HUES6 (cell line): ENCODE measurements around the gene GH2.
"Not testable (repeated sequence)": the region's sequence is repeated elsewhere in the genome, so short reads cannot be mapped to it uniquely, and the experiment has no call there.

ENCODE experiments used
- H3K27ac ChIP-seq: 2 replicates; pipeline ENCODE4 v1.7.0; 2013; ENCODE audit warnings: low read depth, mild to moderate bottlenecking, low read length, inconsistent platforms
- H3K27me3 ChIP-seq: 2 replicates; pipeline ENCODE4 v1.6.1; 2013; ENCODE audit warnings: low read length; ENCODE audit not compliant: control insufficient read depth, insufficient read depth
- H3K36me3 ChIP-seq: 2 replicates; pipeline ENCODE4 v1.6.1; 2013; ENCODE audit warnings: low read length; ENCODE audit not compliant: control insufficient read depth, insufficient read depth
- H3K4me1 ChIP-seq: 2 replicates; pipeline ENCODE4 v1.6.1; 2013; ENCODE audit warnings: low read length; ENCODE audit not compliant: control insufficient read depth, insufficient read depth
- H3K4me3 ChIP-seq: 2 replicates; pipeline ENCODE4 v1.5.1; 2013; ENCODE audit warnings: low read depth, low read length
- H3K9ac ChIP-seq: one replicate; pipeline ENCODE4 v1.6.1; 2013; ENCODE audit warnings: mild to moderate bottlenecking, low read length
- H3K9me3 ChIP-seq: 2 replicates; pipeline ENCODE4 v1.6.1; 2013; ENCODE audit warnings: low read depth, low read length; ENCODE audit not compliant: control insufficient read depth, insufficient read depth

The GH2 gene

DNA sequence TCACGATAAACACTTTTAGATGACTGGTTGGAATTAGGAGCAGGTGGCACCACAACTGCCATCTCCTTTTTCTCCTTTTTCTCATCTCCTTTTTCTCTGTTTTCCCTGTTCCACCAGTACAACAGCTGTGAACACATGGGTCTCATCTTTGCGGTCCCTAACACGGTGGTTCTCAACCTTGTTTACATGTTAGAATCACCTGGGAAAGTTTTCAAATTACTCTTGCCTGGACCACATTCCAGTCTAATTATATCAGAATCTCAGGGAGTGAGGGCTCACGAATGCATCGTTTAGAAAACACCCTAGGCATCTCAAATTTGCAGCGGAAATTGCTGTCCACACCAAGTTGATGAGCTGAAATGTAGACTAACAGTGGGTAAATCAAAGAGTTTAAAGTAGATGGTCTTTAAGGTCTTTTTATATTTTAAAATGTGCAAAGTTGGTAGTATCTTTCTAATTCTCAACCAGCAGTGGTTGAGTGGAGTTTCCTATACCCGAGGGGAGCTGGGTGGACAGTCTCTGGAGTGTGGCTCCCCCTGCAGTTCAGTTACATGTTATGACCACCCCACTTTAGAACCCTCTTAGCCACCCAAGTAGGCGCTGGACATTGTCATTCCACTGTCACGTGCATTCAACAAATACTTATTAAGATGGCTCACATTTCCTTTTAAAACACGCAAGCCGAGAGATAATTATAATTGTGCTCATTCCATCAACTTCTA, 10.7 kb upstream of the GH2 start:
- not testable (repeated sequence) for H3K36me3 ChIP-seq, H3K9ac ChIP-seq, H3K27me3 ChIP-seq, H3K9me3 ChIP-seq, H3K4me1 ChIP-seq, H3K4me3 ChIP-seq, H3K27ac ChIP-seq

DNA sequence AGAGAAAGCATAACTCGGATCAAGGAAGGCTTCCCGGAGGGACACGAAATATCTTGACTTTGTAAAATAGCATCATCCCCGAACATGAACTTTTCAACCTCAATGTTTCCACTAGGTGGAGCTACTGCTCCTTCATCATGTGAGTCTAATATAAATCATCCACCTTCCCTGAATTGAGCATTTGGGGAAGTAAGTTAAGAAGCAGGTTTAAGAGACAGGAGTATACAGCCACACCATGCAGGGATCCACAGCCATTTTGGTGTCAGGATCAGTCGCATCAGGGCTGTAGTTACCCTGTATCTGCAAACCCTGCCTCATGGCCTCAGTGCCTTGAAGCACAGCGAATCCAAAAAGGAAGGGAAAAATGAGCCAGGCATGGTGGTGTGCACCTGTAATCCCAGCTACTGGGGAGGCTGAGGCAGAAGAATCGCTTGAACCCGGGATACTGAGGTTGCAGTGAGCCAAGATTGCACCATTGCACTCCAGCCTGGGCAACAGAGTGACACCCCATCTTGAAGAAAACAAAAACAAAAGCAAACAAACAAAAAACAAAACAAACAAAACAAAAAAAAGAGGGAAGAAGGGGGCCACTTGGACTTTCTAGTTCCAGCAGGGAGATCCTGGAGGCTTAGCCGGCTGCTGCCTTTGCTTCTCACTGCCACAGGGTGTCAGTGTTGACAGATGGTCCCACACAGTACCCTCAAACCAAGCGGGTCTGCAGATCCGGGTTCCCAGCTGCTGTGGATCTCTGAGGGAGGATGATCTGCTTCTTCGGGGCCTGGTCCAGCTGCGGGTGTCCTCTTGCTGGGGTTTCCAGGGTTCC, 7.5 kb upstream of the GH2 start:
- H3K9ac ChIP-seq, H3K27ac ChIP-seq, H3K4me3 ChIP-seq, H3K27me3 ChIP-seq, H3K4me1 ChIP-seq, H3K9me3 ChIP-seq, H3K36me3 ChIP-seq: not testable (repeated sequence)

DNA sequence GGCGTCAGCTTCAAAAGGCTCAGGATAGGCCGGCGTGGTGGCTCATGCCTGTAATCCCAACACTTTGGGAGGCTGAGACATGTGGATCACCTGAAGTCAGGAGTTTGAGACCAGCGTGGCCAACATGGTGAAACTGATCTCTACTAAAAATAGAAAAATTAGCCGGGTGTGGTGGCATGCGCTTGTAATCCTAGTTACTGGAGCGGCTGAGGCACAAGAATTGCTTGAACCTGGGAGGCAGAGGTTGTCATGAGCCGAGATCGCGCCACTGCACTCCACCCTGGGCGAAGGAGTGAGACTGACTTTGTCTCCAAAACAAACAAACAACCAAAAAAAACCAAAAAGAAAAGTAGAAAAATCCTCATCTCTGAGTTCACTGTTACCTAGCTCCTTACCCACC, 3.4 kb upstream of the GH2 start:
- not testable (repeated sequence) for H3K4me3 ChIP-seq, H3K27ac ChIP-seq, H3K36me3 ChIP-seq, H3K9ac ChIP-seq, H3K27me3 ChIP-seq, H3K9me3 ChIP-seq
- H3K4me1 ChIP-seq: peaks cover 14% of the 10 kb centered on the region

DNA sequence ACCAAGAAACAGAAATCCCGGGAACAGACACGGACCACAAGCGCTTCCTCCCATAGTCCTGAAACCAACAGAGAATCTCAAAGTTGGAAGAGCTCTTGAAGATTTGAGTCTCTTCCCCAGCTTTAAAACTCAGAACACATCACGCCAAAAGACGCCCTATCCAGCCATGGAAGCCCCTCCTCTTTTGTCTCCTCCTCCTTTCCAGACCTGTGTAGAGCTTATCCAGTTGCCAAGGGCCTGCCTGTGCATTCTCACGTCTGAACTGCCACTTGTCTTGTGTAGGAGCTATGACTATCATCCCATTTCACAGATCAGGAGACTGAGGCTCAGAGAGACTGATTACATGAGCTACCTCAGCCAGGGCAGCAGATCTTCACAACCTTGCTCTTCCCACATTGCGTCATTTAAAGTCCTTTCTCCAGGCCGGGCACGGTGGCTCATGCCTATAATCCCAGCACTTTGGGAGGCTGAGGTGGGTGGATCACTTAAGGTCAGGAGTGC, 932 bp upstream of the GH2 start:
- not testable (repeated sequence) for H3K27ac ChIP-seq, H3K27me3 ChIP-seq, H3K9me3 ChIP-seq, H3K4me3 ChIP-seq, H3K9ac ChIP-seq, H3K36me3 ChIP-seq
- peaks cover 14% of the 10 kb centered on the region for H3K4me1 ChIP-seq

DNA sequence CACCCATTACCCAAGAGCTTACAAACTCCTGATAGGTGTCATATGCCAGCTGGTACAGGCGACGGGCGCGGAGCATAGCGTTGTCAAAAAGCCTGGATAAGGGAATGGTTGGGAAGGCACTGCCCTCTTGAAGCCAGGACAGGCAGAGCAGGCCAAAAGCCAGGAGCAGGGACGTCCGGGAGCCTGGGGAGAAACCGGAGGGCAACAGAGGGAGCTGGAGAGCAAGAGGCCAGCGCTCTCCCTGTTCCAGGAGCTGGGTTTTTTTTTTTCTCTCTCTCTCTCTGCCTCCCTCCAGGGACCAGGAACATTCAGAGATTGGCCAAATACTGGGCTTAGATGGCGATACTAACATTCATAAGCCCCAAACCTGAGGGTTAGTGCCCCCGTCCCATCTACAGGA, 407 bp downstream of the GH2 start:
- not testable (repeated sequence) for H3K36me3 ChIP-seq, H3K27me3 ChIP-seq, H3K9me3 ChIP-seq, H3K27ac ChIP-seq, H3K9ac ChIP-seq
- H3K4me1 ChIP-seq: peaks cover 14% of the 10 kb centered on the region
- peak overlapping the region; percentile 16; the same call in 1 of the 2 replicates for H3K4me3 ChIP-seq

DNA sequence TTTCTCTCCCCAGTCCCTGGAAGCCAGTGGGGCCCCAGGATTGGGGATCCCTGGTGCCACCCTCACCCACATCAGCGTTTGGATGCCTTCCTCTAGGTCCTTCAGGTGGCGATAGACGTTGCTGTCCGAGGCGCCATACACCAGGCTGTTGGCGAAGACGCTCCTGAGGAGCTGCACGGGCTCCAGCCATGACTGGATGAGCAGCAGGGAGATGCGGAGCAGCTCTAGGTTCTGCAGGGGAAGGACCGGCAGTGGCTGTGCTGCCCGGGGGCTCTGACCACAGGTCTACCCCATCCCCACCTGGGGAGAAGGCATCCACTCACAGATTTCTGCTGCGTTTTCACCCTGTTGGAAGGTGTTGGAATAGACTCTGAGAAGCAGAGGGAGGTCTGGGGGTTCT, 1.0 kb downstream of the GH2 start:
- no peak overlapping the region for H3K4me3 ChIP-seq
- H3K36me3 ChIP-seq: no peaks in the 10 kb centered on the region
- H3K27me3 ChIP-seq: no peaks in the 10 kb centered on the region
- H3K4me1 ChIP-seq: peaks cover 14% of the 10 kb centered on the region
- no peak overlapping the region for H3K27ac ChIP-seq
- H3K9me3 ChIP-seq: no peaks in the 10 kb centered on the region
- H3K9ac ChIP-seq: no peak overlapping the region

DNA sequence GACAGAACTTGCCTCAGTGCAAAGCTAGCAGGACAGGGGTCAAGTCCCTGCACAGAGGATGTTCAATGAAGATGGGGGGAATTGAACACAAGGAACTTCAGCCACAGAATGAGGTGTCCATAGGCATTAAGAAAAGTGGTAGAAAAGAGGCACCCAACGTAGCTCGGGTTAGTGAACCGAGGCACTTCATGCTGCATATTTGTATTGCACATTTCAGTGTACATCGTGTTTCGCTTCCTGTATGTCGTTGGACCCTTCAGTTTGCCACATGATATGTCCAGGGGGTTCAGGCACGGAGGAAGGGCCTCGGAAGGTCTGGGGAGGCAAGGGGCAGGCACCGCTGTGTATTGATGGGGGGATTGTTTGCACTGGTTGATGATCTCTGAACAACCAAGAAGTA, 3.3 kb downstream of the GH2 start:
- not testable (repeated sequence) for H3K4me3 ChIP-seq
- H3K4me1 ChIP-seq: peaks cover 14% of the 10 kb centered on the region

DNA sequence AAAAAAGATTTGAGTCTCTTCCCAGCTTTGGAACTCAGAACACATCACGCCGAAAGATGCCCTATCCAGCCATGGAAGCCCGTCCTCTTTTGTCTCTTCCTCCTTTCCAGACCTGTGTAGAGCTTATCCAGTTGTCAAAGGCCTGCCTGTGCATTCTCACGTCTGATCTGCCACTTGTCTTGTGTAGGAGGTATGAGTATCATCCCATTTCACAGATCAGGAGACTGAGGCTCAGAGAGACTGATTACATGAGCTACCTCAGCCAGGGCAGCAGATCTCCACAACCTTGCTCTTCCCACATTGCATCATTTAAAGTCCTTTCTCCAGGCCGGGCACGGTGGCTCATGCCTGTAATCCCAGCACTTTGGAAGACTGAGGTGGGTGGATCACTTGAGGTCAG, 7.1 kb downstream of the GH2 start:
- not testable (repeated sequence) for H3K36me3 ChIP-seq, H3K4me1 ChIP-seq, H3K4me3 ChIP-seq, H3K27me3 ChIP-seq, H3K9ac ChIP-seq, H3K27ac ChIP-seq, H3K9me3 ChIP-seq

More for the DNA sequence above, 3.3 kb downstream of the GH2 start:
- not testable (repeated sequence) for H3K27me3 ChIP-seq, H3K9me3 ChIP-seq, H3K27ac ChIP-seq, H3K9ac ChIP-seq, H3K36me3 ChIP-seq

DNA sequence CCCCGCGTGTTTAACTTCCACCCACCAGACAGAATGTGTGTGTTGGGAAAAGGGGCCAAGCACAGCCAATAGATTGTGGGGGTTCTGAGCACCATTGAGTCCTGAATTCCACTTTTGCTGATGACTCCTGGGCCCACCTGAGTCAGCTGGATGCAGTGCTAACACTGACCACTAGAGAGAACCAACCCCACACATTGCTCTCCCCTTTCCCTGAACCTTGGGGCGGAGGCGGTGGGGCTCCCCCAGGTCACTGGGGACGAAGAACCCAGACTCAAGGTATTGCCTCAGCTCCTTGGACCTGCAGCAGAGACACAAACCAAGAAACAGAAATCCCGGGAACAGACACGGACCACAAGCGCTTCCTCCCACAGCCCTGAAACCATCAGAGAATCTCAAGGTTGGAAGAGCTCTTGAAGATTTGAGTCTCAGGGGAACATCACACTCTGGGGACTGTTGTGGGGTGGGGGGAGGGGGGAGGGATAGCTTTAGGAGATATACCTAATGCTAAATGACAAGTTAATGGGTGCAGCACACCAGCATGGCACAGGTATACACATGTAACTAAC, 7.6 kb downstream of the GH2 start:
- not testable (repeated sequence) for H3K36me3 ChIP-seq, H3K9me3 ChIP-seq, H3K4me3 ChIP-seq, H3K4me1 ChIP-seq, H3K27ac ChIP-seq, H3K9ac ChIP-seq, H3K27me3 ChIP-seq

DNA sequence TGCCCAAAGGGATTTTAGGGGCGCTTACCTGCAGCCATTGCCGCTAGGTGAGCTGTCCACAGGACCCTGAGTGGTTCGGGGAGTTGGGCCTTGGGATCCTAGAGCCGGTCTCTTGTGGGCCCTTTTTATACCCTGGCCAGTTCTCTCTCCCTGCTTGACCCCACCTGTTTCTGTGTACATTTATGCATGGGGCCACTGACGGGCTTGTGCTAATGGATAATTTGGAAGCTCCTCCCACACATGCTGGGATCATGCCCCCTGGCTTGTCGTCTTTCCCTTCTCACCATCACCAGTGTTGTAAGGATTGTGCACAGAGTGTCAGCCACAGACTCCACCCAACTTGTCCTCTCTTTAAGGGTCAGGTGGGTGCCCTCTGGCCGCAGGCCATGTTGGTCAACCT, 8.2 kb downstream of the GH2 start, which contains the start of gene CSH2:
Gene CSH2 (minus strand): TSS at position 101 of the 400 bp plus-strand sequence. CDS start 63 bp downstream, at position 38.
- H3K27ac ChIP-seq, H3K9ac ChIP-seq, H3K27me3 ChIP-seq: not testable (repeated sequence)

DNA sequence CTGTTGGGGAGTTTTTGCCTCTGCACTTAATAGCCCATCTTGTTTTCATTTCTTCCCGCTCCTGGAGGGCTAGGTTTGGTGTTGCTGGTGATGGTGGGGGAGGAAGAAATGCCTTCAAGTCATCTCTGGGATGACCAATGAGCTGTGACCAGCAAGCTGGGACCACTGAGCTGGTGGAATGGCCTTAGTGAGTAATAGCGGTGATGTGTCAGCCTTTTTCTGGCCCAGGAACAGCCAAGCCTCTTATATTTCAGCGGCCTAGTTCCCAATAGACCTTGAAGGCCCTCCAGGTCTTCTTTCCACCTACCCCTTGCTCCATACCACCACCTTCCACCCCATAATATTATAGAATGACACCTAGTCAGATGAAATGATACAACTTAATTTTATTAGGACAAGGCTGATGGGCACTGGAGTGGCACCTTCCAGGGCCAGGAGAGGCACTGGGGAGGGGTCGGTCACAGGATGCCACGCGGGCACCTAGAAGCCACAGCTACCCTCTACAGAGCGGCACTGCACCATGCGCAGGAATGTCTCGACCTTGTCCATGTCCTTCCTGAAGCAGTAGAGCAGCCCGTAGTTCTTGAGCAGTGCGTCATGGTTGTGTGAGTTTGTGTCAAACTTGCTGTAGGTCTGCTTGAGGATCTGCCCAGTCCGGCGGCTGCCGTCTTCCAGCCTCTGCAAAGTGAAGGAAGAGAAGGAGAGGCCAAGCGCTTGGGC, 9.9 kb downstream of the GH2 start:
- not testable (repeated sequence) for H3K4me1 ChIP-seq, H3K9me3 ChIP-seq

More for the DNA sequence above, 8.2 kb downstream of the GH2 start, which contains the start of gene CSH2:
- not testable (repeated sequence) for H3K9me3 ChIP-seq, H3K4me1 ChIP-seq, H3K4me3 ChIP-seq, H3K36me3 ChIP-seq

More for the DNA sequence above, 9.9 kb downstream of the GH2 start:
- H3K27me3 ChIP-seq, H3K9ac ChIP-seq, H3K36me3 ChIP-seq, H3K27ac ChIP-seq, H3K4me3 ChIP-seq: not testable (repeated sequence)
